ENCODE results near the gene GSG1.

GSG1 gene

DNA sequence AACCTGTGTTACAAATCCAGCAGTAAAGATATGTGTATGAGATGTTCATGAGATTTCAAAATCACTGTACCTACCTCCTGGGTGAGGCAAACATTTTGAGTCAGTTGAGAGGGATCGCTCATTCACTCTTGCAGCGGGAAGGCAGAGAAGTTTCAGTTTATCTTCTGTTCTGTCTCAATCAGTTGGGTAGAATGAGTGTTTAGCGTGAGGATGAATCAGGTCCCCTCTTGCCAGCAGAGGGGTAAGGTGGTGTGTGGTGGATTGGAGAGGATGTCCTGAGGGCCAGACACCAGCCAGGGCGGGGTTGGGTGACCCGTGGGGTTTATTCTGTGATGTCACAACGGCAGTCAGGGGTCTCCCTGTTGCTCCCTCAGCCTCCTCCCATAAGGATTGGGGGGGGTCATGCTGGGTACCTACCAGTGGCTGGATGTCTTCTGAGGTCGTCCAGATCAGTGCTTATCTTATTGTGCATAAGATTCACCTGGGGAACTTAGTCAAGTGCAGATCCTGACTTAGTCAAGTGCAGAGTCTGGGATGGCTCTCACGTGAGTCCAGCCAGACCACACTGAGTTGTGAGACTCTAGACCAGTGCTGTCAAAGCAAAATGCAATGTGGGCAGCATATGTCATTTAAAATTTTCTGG lies at the start of gene GSG1:
Gene GSG1, minus strand, starts transcription at position 277 of the 643 bp plus-strand sequence. Its CDS starts 155 bp downstream, at position 122.
- DNase-seq = no peak

DNA sequence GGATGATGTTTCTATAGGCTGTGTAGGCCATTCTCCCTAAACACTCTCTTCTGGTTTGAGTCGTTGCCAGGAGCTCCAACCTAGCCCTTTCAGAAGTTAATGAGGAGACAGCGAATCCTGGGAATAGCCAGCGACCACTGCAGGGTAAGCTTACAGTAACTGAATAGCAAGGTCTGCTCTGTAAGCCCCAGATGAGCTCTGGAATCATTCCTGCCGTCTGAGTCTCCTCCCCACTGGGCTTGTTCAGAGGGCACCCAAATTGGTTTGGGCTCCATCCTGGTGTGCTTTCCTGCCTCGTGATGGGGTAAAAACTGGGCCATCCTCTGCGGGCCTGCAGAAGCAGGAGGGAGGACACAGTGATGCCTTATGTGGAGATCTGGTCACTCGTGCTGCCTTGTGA lies 49.7 kb upstream of the GSG1 start:
- no peak for DNase-seq

DNA sequence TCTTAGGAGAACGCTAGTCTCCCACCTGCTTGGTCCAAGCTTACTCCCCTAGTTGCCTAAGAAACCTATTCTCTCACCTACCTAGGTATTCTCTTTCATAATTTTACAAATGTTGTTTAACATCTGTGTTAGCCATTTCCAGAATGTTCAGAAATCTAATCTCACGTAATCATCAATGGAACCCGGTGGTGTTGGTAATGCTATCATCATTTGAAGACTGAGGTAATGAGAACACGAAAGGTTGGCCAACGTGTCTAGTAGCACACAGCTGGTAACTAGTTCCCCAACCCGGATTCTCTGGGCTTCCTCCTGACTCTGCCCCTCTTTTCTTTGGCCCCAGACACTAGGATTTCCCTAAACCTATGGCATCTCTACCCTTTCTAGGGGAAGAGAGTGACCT lies 49.3 kb upstream of the GSG1 start:
- DNase-seq = no peak

DNA sequence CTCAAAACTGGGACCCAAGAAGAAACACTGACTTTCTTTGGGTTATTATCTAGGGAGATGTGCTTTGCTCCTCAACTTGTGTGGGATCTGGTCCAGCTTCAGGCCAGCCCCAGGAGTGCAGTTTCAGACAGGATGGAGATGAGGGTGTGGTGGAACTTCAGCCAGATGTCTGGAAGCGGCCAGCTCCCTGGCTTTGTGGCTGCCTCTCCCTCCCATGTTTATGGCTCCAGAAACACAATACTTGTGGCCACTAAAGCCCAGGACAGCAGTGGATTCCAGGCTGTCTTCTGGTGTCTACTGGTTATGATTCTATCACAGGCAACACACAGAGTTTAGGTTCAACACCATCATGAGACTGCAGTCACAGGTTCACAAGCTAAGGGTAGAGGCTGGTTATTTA lies 48.8 kb upstream of the GSG1 start:
- no peak for DNase-seq

DNA sequence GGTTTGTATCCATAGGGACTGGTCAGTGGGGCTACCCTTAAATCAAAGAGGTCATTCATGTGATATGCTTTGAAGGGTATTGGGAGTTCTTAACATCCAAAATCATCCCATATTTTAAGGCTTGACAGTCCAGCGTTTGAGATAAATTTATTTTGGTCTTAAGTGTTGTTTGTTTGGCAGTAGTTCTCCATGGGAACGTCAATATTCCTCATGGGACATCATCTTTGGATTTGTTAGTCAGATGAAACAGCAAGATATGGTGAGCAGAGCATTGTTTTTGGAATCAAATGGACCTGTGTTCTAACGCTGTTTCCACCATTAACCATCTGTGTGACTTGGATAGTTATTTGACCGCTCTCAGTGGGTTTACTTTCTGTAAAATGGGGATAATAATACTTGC lies 45.9 kb upstream of the GSG1 start:
- no peak for DNase-seq

DNA sequence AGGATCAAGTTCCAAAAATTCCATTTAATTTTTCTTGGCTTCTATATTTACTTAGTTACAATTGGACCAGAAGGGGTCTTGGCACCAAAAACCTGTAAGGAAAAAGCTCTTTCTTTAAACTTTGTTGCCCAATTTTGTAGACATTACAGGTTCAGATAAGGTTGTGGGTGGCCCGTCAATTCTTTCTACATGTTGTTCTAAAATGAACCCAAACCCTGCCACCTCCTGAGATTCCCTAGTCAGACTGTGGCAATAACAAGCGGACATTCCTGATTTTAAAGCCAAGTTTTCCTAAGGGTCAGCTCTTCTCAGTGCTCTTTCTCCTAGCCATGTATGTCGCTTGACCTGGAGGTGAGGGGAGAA lies 45.0 kb upstream of the GSG1 start:
- DNase-seq = no peak

DNA sequence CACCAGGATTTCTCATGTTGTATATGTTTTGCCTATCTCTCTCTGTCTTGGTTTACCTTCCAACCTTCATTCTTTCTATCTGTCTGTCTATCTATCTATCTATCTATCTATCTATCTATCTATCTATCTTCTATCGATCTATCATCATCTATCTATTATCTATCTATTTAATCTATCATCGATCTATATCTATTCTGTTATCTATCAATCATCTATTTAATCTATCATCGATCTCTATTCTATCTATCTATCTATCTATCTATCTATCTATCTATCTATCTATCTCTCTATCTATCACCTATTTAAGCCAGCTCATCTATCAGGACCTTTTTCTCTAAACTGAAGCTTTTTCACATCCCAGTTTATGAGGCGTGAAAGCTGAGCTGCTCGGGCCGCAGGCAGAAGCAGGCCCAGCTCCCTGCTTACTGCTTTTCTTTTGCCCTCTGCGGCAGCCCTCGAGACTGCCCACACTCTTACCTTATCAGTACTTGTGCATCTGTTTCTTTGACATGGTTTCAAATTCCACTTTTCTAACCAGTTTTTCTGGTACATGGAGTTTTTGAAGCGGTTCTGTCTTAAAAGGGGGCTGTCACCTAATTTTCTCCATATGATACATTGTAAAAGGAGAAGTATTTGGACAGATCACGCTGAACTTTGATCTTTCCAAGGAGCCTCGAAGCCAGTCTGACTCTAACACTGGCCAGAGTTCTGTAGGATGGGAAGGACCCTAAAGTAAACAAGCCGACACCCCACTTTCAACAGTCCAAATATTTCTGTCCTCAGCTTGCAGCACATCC lies 44.4 kb upstream of the GSG1 start:
- no peak for DNase-seq

DNA sequence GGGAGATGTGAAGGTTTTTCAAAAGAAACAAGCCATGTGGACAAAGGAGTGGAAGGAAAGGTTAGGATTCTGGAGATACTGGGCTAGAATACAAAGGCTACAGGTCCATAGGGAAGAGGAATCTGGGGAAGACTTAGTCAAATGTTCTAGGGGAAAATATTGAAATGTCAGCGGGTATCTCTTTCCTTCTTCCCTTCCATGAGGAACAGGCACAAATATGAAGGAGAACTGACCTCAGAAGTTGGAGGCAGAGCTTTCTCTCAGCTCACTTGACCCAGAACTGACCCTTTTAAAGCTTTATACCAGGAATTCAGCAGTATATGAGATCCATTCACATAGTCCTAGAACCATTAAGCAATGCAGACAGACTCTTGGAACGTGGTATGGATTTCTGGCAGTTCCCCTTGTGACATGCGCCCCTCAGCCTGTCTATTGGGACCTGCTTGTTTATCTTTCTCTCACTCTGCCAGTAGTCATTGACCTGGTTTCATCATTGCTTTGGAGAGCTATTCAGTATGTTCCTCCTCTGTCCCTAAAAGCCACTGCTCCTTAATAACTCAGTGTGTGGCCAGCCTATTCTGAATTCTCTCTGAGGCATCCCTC lies 43.0 kb upstream of the GSG1 start:
- no peak for DNase-seq

DNA sequence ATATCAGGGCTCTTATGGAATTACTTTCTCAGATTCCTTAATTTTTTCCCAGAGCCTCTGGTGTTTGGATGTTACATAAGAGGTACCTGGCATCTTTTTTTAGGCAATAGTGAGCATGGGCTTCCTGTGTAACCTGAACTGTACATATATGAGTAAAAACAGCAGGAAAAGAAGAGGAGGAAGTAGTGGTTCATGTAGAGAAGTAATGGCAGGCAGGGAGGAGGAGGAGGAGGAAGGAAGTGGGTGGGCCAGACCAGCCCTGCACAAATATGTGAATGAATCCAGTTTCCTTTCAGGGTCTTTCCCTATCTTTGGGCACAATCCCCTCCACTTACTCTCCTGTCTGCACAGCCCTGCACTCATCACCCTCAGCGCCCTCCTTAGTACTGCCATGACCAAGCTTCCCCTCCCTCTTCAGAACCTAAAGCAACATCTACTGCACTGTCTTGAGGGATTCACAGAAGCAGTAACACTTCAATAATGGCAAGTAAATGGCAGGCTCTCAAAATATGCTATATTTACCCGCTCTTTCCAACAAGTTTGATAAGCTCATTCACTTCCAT lies 40.9 kb upstream of the GSG1 start:
- DNase-seq = no peak

DNA sequence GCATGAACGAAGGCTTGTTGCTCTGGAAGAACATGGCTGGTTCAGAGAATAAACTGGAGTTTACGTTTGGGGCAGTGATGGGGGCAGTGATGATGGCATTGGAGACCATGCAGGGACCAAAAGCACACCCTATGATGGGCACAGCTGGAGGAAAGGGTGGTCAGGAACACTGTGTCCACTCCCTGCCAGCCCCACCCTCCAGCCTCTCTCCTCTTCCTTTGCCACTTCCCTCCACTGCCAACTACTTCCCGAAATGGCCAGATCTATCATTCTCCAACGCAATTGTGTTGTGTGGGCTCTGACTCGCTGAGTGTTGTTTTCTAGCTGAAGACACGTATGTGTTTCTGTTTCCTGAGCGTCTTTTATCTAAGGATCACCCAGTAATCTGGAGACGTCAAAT lies 39.3 kb upstream of the GSG1 start:
- DNase-seq = no peak

DNA sequence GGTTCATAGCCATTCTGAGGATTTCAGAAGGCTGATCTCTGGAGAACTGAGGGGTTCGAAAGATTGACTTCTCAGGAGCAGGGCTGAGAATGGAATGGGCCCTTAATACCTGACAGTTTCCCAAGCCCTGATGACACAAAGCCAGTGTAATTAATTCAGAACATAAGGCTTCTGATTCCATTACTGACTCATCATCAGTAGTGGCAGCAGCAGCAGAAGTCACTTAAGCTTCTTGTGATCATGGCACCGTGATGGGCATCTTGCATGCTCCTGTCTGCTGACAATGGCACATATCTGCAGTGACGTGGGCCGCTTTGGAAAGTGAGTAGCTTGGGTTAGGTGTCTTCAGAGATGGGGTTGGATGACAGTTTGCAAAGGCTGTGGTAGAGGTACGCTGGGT lies 38.2 kb upstream of the GSG1 start:
- DNase-seq = no peak

DNA sequence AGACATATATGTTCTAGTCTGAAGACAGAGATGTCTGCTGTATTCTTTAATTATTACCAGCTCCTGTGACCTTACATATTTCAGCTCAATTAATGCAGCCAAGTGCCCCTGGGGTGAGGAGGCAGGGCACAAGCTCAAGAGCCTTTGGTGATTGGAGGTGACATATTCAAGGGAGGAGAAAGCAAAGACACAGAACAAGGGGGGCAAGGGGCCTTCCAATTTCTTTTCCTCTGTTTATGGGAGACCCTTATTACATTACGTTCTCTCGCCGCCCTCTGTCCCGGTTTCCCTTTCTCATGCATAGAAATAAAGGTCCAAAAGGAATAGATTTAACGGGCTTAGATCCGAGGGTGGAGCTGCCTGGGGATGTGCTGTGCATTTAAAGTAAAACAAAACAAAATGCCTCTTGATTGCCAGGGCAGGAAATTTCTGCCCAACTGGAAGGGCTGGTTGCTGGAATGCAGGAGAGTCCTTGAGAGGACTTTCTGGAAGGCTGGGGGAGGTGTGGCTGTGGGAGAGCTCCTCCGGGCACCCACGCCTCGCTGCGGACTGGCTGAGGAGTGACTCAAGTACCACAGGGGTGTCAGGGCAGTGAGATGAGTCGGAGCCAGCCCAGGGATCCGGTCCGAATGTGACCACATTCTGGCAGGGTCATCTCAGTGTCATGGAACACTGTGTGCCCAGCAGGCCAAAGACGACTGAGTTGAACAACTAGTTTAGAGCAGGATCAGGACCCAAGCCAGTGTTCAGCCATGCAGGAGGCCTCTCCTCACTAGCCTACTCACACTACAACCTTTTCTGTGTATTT lies 32.1 kb upstream of the GSG1 start:
- no peak for DNase-seq

DNA sequence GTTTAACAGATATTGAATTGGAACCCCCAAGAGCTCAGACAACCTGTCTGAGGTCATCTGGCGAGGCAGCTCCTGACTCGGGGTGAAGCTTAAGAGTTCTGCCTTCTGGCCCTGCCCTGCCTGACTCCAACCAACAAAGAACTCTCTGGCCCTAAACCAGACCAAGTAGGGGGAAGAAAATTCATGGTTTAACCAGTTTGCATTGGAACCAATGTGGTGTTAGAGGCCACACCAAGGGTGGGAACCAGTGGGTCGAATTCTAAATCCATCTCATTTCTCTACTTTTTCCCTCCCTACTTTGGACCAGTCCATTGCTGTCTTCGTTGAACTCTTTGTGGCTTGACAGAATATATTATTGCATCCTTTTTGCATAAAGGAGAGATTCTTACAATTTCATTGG lies 30.4 kb upstream of the GSG1 start:
- no peak for DNase-seq

DNA sequence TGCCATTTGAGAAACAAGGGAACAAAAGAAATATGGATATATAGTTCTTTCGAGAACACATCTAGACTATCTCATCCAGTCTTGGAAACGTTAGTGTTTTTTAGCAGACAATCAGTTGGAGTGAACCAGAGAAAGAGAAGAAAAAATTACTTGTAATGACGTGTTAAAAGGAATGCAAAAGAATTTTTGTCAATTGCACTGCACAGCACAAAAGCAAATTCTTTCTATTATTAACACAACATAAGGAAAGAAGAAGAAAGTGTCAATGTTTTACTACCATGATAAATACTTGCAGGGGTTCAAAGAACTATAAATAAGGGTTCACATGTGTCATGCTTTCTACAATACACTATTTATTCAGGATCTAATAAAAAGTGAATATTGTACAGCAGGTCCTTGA lies 27.5 kb upstream of the GSG1 start:
- no peak for DNase-seq

DNA sequence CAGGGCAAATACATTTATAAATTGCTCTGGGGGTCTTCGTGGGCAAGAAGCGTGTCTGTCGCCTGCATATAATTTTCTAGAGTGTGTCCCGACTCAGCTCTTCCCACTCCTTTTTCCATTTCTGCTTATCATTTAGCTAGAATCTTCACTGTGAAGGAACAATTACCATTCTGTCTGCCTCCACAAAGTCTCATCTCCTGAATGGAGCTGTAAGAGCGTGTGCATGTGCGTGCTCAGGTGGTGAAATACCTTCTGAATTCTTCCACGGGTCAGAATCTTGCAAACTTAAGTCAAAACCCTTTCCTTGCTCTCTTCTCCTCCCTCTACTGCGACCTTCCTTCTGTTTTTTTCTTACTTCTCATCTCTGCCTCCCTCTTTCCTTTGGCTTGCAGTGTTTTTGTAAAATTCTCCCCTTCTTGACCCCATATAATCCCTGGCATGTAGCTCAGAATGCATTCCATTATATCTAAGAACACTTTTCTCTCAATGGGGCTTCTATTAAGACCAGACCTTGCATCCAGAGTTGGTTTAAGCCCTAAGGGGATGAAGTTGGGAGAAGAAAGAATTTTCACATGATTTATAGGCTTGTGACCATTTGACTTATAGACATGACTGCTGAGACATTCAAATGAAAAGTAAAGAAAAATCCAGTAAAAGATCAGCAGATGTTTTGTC lies 25.0 kb upstream of the GSG1 start:
- no peak for DNase-seq

DNA sequence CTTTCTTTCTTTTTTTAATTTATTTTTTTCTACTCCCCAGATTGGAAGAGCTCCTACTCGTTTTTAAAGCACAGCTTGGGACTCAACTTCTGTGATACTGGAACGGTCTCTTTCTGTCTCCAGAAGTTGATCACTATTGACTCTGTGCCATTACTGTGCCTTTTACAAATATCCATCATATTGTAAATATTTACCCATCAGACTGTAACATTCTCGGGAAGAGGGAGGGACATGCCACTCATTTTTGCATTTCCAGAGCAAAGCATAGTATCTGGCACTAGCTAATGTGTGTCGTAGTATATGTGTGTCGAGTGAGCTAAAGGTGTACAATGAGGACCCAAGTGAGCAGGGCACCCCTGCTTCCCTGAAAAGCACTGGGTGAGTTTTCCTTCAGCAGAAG lies 24.0 kb upstream of the GSG1 start:
- no peak for DNase-seq

DNA sequence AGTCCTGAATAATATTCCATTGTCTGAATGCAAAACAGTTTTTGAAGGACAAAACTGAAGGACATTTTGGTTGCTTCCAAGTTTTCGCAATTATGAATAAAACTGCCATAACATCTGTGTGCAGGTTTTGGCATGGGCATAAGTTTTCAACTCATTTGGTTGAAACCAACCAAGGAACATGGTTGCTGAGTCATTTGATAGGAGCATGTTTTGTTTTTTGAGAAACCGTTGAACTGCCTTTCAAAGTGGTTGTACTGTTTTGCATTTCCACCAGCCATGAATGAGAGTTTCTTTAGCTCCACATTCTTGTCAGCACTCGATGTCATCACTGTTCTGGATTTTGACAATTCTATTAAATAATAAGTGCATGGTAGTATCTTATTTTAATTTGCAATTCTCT lies 23.0 kb upstream of the GSG1 start:
- DNase-seq = no peak

DNA sequence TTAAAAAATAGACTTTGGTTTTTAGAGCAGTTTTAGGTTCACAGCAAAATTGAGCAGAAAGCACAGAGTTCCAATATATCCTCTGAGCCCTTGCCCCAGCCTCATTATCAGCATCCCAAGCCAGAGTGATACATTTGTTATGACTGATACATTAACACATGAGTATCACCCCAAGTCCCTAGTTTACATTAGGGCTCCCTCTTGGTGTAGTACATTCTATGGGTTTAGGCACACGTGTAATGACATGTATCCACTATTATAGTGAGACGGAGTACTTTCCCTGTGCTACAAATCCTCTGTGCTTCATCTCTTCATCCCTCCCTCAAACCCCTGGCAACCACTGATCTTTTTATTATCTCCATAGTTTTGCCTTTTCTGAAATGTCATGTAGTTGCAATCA lies 22.5 kb upstream of the GSG1 start:
- no peak for DNase-seq

DNA sequence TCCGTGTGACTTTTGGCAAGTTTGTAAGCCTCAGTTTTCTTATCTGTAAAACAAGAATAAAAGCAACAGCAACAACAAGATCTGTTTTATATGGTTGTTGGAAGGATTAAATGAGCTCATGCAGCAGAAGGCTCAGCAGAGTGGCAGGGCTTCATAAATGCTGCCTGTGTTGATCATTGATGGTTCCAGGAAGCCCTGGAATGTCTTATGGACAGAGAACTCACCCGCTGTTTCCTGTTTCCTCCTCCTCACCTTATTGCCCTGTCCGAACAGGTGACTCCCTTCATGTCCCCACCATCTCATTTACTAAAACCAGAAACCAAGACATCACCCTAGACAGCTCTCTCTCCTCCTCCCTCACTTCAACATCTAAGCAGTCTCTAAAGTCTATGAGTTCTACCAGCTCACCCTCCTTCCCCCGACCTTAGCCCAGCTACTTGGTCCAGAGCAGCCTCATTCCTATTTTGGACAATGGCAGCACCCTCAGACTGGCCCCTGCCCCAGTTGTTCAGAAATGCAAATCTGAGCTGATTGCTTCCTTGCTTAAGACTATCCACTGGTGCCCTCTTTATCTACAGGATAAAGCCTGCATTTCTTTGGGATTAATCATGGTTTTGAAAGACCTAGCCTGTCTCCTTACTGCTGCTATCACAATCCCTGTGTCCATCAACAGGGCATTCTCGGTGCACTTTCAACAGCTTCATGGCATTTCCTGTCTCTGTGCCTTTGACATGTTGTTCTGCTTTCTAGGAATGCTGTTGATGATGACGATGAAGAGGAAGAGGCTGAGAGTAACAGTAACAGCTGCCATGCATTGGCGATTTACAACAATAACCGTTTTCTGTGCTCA lies 21.4 kb upstream of the GSG1 start:
- DNase-seq = no peak

DNA sequence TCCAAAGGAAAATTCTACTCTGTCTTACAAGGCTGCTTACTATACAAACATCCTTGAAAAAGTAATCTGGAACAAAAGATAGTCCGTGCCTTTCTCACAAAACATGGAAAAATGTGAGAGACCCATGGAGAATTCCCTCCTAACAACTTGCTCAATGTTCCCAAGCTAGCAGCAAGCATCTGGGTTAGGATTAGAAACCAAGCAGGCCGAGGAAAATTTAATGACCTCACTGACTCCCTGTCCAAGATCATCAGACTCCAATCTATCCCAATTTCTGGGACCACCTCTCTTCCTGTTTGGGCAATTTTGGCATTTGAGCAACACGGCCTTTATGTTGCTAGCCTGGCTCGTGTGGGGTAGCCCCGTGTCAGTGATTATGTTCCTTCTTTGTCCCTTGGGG lies 18.1 kb upstream of the GSG1 start:
- no peak for DNase-seq

DNA sequence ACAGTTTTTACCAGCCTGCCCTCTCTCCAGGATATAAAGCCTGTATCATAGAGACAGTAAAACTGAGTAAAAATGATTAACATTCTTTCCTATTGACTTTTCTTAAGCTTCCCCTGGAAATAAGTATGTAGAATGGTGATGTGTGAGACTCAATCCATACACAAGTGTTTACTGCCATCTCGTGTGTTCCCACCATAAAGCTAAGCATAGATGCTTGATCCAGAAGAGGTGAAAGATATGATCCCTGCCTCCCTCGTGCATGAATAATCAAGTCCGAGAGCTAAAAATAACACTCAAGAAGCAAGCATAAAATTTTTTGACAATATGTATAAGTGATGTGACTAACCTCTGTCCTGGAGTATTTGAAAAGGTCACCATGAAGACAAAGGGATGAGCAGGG lies 16.9 kb upstream of the GSG1 start:
- DNase-seq = no peak

DNA sequence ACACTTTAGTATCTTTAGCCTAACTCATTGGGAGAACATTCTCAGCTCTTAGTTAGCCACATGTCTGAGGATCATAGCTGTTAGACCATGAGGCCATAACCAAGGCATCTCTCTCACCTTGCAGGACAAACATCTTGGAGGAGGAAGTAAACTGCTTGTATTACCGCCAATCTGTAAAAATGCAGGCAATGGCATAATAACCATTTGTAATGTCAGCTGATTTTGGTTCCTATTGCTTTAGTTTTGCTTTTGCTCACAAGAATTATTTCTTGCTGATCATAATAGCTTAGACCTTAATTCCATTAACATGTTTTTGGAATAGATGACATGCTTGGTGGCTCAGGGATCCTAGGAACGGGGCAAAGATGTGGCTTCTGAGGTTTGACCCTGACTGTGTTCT lies 16.4 kb upstream of the GSG1 start:
- no peak for DNase-seq
